ENCODE results near the gene RSPO1.

RSPO1 gene

GRCh38 chr1:37650721-37651120, 16.0 kb upstream of the RSPO1 start:
- no peak for TF ChIP-seq CTCF (IDR thresholded peaks at IDR 0.05; ENCODE audit: insufficient read depth, low read depth, low read length, missing control alignments)
- no peak overlapping the region for H3K4me3 ChIP-seq (ENCODE audit: low read depth, low read length)
- DNase-seq (ENCODE audit: low read depth): no peak

GRCh38 chr1:37650173-37650572, 15.5 kb upstream of the RSPO1 start:
- no peak for DNase-seq (ENCODE audit: low read depth)
- no peak for TF ChIP-seq CTCF (IDR thresholded peaks at IDR 0.05; ENCODE audit: insufficient read depth, low read depth, low read length, missing control alignments)
- H3K4me3 ChIP-seq (ENCODE audit: low read depth, low read length): no peak overlapping the region

GRCh38 chr1:37647281-37647680, 12.6 kb upstream of the RSPO1 start:
- DNase-seq (ENCODE audit: low read depth): no peak
- H3K4me3 ChIP-seq (ENCODE audit: low read depth, low read length): no peak overlapping the region
- TF ChIP-seq CTCF (IDR thresholded peaks at IDR 0.05; ENCODE audit: insufficient read depth, low read depth, low read length, missing control alignments): no peak

- TF ChIP-seq CTCF (IDR thresholded peaks at IDR 0.05; ENCODE audit: insufficient read depth, low read depth, low read length, missing control alignments): no peak
- no peak for DNase-seq (ENCODE audit: low read depth)
- no peak overlapping the region for H3K4me3 ChIP-seq (ENCODE audit: low read depth, low read length)
Measured at GRCh38 chr1:37641059-37641458, 6.4 kb upstream of the RSPO1 start.

DNA sequence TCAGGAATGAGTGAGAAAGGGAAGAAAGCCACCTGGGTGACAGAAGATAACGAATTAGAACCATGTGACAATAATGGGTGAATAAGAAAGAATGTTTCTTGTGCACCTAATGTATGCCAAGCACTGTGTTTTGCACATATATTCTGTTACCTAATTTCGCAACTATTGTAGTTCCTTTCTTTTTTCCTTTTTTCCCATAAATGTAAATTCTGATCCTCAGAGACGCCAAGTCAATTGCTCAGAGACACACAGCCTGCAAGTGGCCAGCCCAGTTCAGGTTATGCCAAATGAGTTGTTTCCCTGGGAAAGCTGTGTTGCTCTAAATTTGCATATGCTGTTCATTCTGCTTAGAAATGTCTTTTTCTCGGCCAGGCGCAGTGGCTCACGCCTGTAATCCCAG, 1.7 kb upstream of the RSPO1 start:
- no peak overlapping the region for H3K4me3 ChIP-seq (ENCODE audit: low read depth, low read length)
- DNase-seq (ENCODE audit: low read depth): no peak
- TF ChIP-seq CTCF (IDR thresholded peaks at IDR 0.05; ENCODE audit: insufficient read depth, low read depth, low read length, missing control alignments): no peak

GRCh38 chr1:37634992-37635902, 555 bp upstream of the RSPO1 start:
- no peak for TF ChIP-seq CTCF (IDR thresholded peaks at IDR 0.05; ENCODE audit: insufficient read depth, low read depth, low read length, missing control alignments)
- no peak for DNase-seq (ENCODE audit: low read depth)
- no peak overlapping the region for H3K4me3 ChIP-seq (ENCODE audit: low read depth, low read length)

GRCh38 chr1:37633938-37634243, 801 bp downstream of the RSPO1 start:
- no peak for TF ChIP-seq CTCF (IDR thresholded peaks at IDR 0.05; ENCODE audit: insufficient read depth, low read depth, low read length, missing control alignments)
- no peak overlapping the region for H3K4me3 ChIP-seq (ENCODE audit: low read depth, low read length)
- DNase-seq (ENCODE audit: low read depth): no peak

Data from GM12865 (cell line).